ENCODE data around the gene SARDH.
"Not testable (repeated sequence)": the region's sequence is repeated elsewhere in the genome, so short reads cannot be mapped to it uniquely, and the experiment has no call there.

SARDH gene

DNA sequence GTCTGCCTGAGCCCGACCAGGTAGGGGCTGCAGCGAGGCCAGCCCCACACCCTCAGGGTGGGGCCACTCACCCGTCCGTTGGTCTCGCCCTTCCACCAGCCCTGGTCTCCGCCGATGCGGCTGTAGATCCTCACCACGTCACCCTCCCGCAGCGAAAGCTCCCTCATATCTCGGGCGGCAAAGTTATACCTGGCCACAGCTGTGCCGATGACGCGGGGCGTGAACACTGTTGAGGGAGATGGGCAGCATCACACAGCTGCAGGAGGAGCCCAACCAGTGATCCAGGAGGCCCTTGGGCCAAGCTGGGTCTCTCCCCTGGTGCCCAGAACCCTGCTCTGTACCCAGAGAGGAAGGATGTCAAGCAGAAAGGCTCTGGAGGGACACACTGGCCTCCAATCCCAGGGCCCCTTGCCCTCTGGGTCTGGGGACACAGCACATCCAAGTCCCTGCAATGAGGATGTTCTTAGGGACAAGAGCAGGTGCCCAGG, 30.3 kb upstream of the SARDH start:
- Mint-ChIP-seq H3K4me3 (no peak overlapping the region), H3K27me3 (no peaks in the 10 kb centered on the region), H3K36me3 (peaks cover 86% of the 10 kb centered on the region), H3K4me1 (no peaks in the 10 kb centered on the region), H3K9me3 (peaks cover 9% of the 10 kb centered on the region), H3K27ac (no peak overlapping the region)
- ATAC-seq, result no peak

DNA sequence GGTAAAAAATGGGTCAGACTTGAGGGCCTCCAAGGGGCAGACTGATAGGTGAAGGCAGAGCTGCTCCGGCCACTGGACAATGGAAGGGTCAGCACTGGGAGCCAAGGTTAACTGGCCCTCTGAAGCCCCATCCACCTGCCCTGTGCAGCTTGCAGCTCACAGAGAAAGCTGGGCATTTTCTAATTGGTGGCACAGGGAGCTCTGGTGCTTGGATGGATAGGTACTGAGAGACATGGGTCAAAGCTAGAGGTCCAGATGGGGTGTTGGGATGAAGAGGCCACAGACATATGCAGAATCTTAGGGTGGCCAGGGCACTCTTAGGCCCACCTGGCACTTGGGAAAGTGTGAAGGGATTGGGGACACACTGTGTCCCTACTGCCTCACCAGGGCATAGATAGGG, 29.5 kb upstream of the SARDH start:
- no peak overlapping the region for H3K4me3 Mint-ChIP-seq
- H3K27me3 Mint-ChIP-seq, result no peaks in the 10 kb centered on the region
- H3K9me3 Mint-ChIP-seq, result peaks cover 9% of the 10 kb centered on the region
- no peak overlapping the region for H3K27ac Mint-ChIP-seq
- no peaks in the 10 kb centered on the region for H3K4me1 Mint-ChIP-seq
- ATAC-seq, result no peak
- peaks cover 87% of the 10 kb centered on the region for H3K36me3 Mint-ChIP-seq

DNA sequence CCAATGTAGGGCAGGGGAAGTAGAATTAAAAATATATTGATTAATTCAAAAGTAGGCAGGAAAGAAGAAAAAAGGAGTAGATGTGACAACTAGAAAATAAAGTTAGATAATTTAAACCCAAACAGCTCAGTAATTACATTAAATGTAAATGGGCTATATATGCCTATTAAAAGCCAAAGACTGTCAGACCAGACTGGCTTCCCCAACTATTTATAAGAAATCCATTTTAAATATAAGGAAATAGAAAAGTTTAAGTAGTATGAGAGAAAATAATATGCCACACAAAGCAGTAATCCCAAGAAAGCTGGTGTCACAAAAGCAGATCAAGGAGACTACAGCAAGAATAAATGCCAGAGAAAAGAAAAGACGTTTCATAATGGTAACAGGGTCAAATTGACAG, 28.9 kb upstream of the SARDH start:
- ATAC-seq, result no peak
- Mint-ChIP-seq H3K27me3 (no peaks in the 10 kb centered on the region), H3K9me3 (peaks cover 9% of the 10 kb centered on the region), H3K36me3 (peaks cover 87% of the 10 kb centered on the region), H3K4me1 (no peaks in the 10 kb centered on the region), H3K27ac (no peak overlapping the region), H3K4me3 (no peak overlapping the region)

DNA sequence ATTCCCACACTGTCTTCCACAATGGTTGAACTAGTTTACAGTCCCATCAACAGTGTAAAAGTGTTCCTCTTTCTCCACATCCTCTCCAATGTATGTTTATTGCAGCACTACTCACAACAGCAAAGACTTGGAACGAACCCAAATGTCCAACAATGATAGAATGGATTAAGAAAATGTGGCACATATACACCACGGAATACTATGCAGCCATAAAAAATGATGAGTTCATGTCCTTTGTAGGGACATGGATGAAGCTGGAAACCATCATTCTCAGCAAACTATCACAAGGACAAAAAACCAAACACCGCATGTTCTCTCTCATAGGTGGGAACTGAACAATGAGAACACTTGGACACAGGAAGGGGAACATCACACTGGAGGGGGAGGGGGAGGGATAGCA, 28.1 kb upstream of the SARDH start:
- H3K27me3 Mint-ChIP-seq, ATAC-seq, H3K4me1 Mint-ChIP-seq, H3K4me3 Mint-ChIP-seq, H3K9me3 Mint-ChIP-seq: not testable (repeated sequence)
- H3K27ac Mint-ChIP-seq, result peak overlapping the region; percentile 41
- H3K36me3 Mint-ChIP-seq, result peaks cover 86% of the 10 kb centered on the region

DNA sequence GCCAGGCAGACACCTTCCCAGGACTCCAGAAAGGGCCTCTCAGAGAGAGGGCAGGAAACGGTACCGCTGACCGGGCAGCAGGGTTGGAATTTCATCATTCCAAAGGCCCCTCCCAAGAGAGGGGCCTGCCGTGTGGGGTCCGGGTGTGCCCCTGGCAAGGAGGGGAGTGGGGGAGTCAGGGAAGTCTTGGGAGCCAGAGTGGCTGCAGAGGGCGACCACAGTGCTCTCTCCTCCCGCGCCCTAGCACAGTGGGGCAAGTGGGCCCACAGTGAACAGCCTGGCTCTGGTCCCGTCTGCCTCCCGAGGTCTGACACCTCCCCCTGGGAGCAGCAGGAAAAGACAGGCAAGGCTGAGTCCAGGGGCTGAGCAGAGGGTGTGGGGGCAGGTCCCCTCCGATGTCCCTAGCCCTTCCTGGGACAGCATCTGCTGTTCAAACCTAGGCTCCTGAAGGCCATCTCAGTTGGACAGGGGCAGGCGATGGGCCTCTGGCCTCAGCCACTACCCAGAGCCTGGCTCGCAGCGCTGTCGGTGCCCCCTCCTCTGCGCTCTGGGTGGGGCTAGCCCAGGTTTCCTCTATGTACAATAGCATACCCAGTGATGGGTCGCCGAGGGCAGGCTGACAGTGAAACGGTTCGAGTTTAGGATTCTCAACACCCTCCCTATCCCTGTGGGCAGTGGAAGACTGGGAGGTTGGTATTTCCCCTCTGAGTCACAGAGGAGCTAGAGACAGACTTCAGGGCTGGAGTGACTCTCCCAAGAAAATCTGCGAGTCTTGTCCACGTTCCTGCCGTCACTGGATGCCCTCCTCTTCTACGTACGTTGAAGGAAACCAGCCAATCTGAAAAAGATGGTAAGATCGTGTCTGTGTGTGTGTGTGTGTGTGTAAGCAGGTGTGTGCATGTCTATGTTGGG, 25.4 kb upstream of the SARDH start:
- Mint-ChIP-seq H3K36me3 (peaks cover 80% of the 10 kb centered on the region), H3K9me3 (peaks cover 9% of the 10 kb centered on the region), H3K27me3 (no peaks in the 10 kb centered on the region), H3K27ac (no peak overlapping the region), H3K4me1 (no peaks in the 10 kb centered on the region), H3K4me3 (no peak overlapping the region)
- ATAC-seq, result no peak

DNA sequence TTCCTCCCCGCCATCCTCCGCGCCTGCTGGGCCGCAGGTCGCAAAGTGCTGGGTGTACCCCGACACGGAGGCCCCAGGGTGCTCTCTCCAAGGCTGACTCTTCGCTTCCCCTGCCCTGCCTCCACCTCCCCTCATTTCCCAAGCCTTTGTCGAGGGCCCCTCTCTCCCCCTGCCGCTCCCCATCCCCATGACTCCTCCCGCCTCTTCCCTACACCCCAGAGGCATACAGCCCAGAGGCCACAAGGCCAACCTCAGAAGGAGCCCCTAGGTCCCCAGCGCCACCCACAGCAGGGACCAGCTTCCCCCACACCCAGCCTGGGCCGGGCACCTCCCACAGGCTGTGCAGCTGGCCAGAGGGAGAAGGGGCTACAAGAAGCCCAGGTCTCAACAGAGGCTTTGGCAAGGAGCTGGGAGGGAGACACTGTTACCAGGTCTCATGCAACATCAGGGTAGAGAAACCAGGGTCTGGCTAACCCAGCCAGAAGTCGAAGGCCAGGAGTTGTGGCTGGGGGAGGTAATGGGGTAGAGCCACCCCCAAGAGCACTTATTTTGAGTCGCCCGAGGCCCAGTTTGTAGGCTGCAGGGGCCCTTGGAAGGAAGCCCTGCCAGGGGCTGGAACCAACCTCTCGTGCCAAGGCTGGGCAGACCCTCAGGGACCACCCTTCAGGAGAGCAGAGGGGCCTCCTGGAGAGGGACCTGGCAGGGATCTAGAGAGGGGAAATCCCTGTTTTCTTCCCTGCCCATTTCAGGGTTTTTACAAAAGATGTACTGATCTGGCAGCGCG, 24.5 kb upstream of the SARDH start:
- Mint-ChIP-seq H3K27ac (no peak overlapping the region), H3K36me3 (peaks cover 72% of the 10 kb centered on the region), H3K4me1 (no peaks in the 10 kb centered on the region), H3K27me3 (no peaks in the 10 kb centered on the region), H3K9me3 (peaks cover 5% of the 10 kb centered on the region), H3K4me3 (no peak overlapping the region)
- no peak for ATAC-seq

DNA sequence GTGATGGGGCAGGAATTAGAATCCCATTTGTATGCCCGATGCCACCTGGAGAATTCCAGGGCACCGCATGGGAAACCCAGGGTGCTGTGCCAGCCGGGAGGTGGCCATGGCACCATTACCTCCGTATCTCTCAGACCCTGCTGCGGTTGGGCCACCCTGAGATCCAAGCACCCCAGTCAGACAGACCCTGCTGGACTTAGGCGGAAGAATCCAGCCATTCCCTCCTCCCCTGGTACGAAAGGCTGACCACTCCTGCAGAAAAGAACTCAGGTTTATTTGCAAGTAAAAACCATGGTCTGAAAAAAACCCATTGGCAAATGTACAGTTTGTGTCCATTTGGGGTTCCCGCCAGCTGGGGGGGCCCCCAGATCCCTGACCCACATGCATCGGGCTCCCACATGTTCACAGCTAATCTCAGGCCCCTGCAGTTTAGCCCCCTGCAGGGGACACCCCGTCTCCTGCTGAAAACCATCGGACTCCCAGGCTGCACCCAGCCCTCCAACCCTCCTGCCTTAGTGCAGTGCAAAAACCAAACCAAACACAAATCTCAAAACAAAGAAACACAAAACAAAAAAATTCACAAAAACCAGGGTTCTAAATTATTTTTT, 23.6 kb upstream of the SARDH start:
- H3K4me1 Mint-ChIP-seq, result no peaks in the 10 kb centered on the region
- no peaks in the 10 kb centered on the region for H3K9me3 Mint-ChIP-seq
- no peak for ATAC-seq
- no peak overlapping the region for H3K27ac Mint-ChIP-seq
- H3K36me3 Mint-ChIP-seq, result peaks cover 62% of the 10 kb centered on the region
- H3K4me3 Mint-ChIP-seq, result no peak overlapping the region
- H3K27me3 Mint-ChIP-seq, result no peaks in the 10 kb centered on the region

DNA sequence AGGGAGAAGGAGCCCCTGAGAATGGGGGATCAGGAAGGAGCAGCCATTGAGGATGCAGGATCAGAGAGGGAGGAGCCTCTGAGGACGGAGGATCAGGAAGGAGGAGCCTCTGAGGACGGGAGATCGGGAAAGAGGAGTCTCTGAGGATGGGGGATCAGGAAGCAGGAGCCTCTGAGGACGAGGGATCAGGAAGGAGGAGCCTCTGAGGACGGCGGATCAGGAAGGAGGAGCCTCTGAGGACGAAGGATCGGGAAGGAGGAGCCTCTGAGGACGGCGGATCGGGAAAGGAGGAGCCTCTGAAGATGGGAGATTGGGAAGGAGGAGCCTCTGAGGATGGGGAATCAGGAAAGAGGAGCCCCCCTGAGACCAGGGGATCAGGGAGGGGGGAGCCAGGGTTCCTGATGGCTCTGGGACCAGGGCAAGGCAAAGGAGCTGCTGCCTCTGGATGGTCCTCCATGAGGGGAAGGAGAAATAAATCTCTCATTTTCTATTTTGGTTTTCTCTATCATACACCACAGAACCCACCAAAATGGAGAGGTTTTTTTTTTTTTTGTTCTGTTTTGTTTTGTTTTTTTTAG, 22.6 kb upstream of the SARDH start:
- Mint-ChIP-seq H3K27me3 (no peaks in the 10 kb centered on the region), H3K4me3 (no peak overlapping the region), H3K36me3 (peaks cover 53% of the 10 kb centered on the region), H3K27ac (no peak overlapping the region), H3K9me3 (no peaks in the 10 kb centered on the region), H3K4me1 (peaks cover under 1% of the 10 kb centered on the region)
- ATAC-seq, result no peak

DNA sequence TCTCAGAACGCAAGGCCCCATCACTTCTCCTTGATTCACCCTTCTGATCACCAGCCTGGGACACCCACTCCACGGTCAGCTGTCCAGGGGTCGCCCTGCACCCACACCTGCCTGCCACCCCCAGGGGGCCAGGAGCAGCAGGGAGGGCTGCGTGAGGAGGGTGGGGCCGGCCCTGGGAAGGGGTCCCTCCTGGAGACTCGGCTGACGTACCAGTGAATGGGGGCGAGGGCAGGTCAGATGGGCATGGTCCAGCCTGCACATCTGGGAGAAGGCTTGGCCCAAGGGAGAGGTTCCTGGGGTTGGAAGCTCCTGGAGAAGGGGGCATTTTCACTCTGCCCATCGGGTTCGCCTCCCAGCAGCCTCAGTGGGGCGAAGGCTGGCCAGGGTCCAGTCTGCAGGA, 21.8 kb upstream of the SARDH start:
- peaks cover 9% of the 10 kb centered on the region for H3K4me1 Mint-ChIP-seq
- no peak overlapping the region for H3K4me3 Mint-ChIP-seq
- no peak overlapping the region for H3K27ac Mint-ChIP-seq
- no peak for ATAC-seq
- H3K27me3 Mint-ChIP-seq, result no peaks in the 10 kb centered on the region
- peaks cover 2% of the 10 kb centered on the region for H3K9me3 Mint-ChIP-seq
- peaks cover 46% of the 10 kb centered on the region for H3K36me3 Mint-ChIP-seq

DNA sequence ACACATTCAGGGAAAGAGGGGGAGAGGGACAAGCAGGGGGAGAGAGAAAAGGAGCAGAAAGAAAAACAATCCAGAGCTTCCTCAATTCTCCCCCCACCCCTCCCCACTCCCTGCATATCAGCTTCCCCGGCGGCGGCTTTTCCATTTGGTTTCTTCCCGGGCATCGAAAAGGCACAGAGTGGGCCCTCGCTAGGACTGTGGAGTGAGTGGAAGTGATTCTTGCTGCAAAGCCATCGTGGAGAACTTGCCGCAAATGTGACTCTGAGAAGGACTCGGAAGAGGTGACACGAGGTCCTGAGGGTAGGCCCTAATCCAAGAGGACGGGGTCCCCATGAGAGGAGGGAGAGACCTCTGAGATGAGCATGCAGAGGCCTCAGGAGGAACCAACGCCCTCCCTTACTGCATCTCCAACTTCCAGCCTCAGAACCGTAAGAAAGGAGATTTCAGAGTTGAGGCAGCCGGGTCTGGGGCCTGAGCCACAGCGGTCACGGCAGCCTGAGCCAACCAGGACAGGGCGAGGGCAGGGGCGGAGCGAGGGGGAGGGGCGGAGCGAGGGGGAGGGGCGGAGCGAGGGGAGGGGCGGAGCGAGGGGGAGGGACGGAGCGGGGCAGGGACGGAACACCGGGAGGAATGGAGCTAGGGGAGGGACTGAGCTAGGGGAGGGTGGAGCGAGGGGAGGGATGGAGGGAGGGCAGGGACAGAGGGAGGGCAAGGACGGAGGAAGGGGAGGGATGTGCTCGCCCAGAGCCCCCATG, 21.2 kb upstream of the SARDH start:
- ATAC-seq, result no peak
- Mint-ChIP-seq H3K27me3 (no peaks in the 10 kb centered on the region), H3K9me3 (peaks cover 2% of the 10 kb centered on the region), H3K4me3 (no peak overlapping the region), H3K27ac (no peak overlapping the region), H3K36me3 (peaks cover 41% of the 10 kb centered on the region), H3K4me1 (peaks cover 13% of the 10 kb centered on the region)

DNA sequence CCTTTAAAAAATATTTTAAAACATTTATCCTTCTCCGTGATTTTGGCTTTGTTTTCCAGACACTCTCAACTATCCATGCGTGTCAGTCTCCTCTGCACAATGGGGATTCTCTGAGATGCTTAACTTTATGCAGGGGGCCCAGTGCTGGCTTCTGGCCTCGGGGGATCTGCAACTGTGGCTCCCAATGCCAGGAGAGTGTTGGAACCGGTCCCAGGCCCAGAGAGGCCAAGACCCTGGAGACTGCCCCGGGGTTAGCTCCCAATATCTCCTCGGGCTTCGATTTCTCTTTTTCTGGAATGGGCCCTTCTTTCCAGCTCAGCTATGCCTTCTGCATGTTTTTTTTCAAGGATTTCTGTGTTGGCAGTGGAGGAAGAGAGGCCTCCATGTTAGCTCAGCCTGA, 20.1 kb upstream of the SARDH start:
- no peak overlapping the region for H3K4me3 Mint-ChIP-seq
- H3K36me3 Mint-ChIP-seq, result peaks cover 31% of the 10 kb centered on the region
- peaks cover 2% of the 10 kb centered on the region for H3K9me3 Mint-ChIP-seq
- no peaks in the 10 kb centered on the region for H3K27me3 Mint-ChIP-seq
- ATAC-seq, result no peak
- H3K27ac Mint-ChIP-seq, result no peak overlapping the region
- H3K4me1 Mint-ChIP-seq, result peaks cover 20% of the 10 kb centered on the region

DNA sequence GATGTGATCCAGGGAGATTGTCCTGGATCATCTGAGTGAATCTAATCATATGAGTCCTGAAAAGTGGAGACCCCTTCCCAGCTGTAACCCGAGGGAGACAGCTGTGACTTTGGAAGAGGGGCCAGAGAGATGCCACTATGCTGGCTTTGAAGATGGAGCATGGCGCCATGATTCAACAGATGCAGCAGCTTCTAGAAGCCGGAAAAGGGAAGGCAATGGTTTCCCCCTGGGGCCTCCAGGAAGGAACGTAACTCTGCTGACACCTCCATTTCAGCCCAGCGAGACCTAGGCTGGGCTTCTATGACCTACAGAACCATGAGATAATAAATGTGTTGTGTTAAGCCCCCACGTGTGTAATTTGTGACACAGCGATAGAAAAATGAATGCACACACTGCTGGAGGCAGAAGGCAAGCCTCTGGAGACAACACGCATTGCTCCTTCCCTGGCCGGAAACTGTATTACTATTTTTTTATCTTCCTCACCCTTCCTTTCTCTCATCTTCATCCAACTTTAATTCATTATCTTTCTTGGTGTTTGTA, 16.6 kb upstream of the SARDH start:
- H3K4me3 Mint-ChIP-seq, result peak overlapping the region; percentile 40
- peaks cover 2% of the 10 kb centered on the region for H3K9me3 Mint-ChIP-seq
- peaks cover 29% of the 10 kb centered on the region for H3K4me1 Mint-ChIP-seq
- ATAC-seq, result no peak
- H3K36me3 Mint-ChIP-seq, result peaks cover 7% of the 10 kb centered on the region
- no peaks in the 10 kb centered on the region for H3K27me3 Mint-ChIP-seq
- peak overlapping the region; percentile 48 for H3K27ac Mint-ChIP-seq

DNA sequence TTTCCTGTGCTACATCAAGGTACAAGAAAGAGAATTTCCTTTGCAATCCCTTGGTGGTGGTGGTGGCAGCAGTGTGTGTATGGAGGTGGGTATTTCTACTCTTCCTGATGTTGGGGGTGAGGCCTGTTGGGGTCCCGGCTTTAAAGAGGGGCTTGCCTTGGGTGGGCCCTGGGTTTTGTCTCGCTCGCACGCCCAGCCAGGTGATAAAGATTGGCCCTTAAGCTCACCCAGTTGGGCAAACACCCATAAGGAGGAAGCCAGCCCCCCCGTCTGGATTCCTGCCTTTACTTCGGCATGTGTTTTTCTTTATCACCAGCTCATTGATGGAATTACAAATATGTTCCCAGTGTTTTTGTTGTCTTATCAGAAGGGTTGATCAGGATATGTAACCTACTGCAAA, 16.0 kb upstream of the SARDH start:
- H3K36me3 Mint-ChIP-seq, result peaks cover 2% of the 10 kb centered on the region
- no peak for ATAC-seq
- H3K27me3 Mint-ChIP-seq, result peaks cover 3% of the 10 kb centered on the region
- no peak overlapping the region for H3K27ac Mint-ChIP-seq
- H3K4me1 Mint-ChIP-seq, result peaks cover 29% of the 10 kb centered on the region
- peaks cover 2% of the 10 kb centered on the region for H3K9me3 Mint-ChIP-seq
- no peak overlapping the region for H3K4me3 Mint-ChIP-seq

DNA sequence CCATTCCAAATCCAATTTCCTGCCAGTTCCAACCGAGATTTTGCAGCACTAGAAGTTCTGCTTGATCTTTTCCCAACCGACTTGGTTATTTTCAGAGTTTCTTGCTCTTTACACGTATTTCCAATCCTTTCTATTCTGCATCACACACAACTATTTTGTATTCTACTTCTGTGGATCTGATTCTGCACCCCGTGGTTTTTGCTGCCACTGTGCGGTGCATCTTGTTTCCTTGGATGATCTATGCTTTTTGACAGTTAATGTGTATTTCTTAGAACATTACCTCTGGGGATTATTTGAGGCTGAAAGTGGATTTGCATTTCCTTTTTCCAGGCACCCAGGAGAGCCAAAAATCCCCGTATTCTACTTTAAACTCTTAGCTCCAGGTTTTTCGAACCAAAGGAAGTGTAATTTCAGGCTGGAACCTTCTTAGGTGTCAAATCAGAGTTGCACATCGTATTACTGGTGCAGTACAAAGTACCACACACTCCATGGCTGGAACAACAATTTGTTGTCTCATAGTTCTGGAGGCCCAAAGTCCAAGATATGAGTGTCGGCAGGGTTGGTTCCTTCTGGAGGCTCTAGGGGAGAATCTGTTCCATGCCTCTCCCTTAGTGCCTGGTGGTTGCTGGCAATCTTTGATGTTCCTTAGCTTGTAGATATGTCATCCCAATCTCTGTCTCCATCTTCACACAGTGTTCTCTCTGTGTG, 14.7 kb upstream of the SARDH start:
- Mint-ChIP-seq H3K4me3 (no peak overlapping the region), H3K9me3 (peaks cover 2% of the 10 kb centered on the region), H3K27me3 (peaks cover 16% of the 10 kb centered on the region), H3K36me3 (no peaks in the 10 kb centered on the region), H3K4me1 (peaks cover 29% of the 10 kb centered on the region), H3K27ac (no peak overlapping the region)
- no peak for ATAC-seq
